K562 (cell line): Measurements from ENCODE around the gene GPR78. TPM values are rescaled to one million over a fixed set of nuclear protein-coding genes. Genes with fewer than 3 reads are reported as not detected.

Experiments
- ATAC-seq: fragments of 200-7000 bp; cut with Tn5 transposase; 3 replicates; pipeline ENCODE4 v1.9.1; 2020; ENCODE audit warnings: moderate library complexity
- BruUV-seq: library from RNA; stranded (reverse); fragments of 400-500 nt; replicated peaks from 2 replicates; lab custom pipeline; 2021; lab: Mats Ljungman, UMichigan
- CTCF ChIA-PET: fragments of 300-600 bp; formaldehyde crosslinking; extraction: SDS; loops from one replicate; lab custom pipeline; 2021; ENCODE audit warnings: low intra/inter-chr PET ratio; lab: Yijun Ruan, JAX
- POLR2A ChIA-PET: fragments of 300-600, 350-650 bp; sonication (Branson Sonifier 250); formaldehyde crosslinking; extraction: SDS; loops from one replicate; lab custom pipeline; 2021; ENCODE audit warnings: antibody characterized with exemption, inconsistent platforms; lab: Yijun Ruan, JAX
- DNase-seq, 4 experiments: peaks; one replicate each; pipeline versions ENCODE4 v3.0.0 to v3.0.0-alpha.2; 2011 to 2018; ENCODE audit warnings: low spot score in 3 of 4, mixed read lengths in 3 of 4; ENCODE audit errors: extremely low read depth in 1 of 4
- FAIRE-seq: peaks from 2 replicates; lab custom pipeline; 2011; peaks lifted over from hg19 to GRCh38; lab: Jason Lieb, UNC
- H2AFZ ChIP-seq: 2 replicates; pipeline ENCODE4 v1.6.0; 2011; ENCODE audit warnings: low read depth, low read length, control low read depth, inconsistent platforms
- H3K27ac ChIP-seq: fragments of 200-600 bp; 3 replicates; pipeline ENCODE4 v1.8.0; 2011; ENCODE audit warnings: low read depth, mild to moderate bottlenecking, control low read depth, inconsistent platforms, low read length, moderate library complexity, mixed read lengths; ENCODE audit errors: extremely low read depth
- H3K27me3 ChIP-seq, 2 experiments: fragments of 300-600 bp in 1 of 2; 2 replicates in 1 of 2; 3 replicates in 1 of 2; pipeline versions ENCODE4 v1.6.0 to v1.8.0; 2011; ENCODE audit warnings: inconsistent platforms in 2 of 2, low read length in 2 of 2, mild to moderate bottlenecking in 1 of 2, mixed read lengths in 1 of 2, moderate library complexity in 1 of 2; ENCODE audit not compliant: control insufficient read depth in 2 of 2, insufficient read depth in 2 of 2
- H3K36me3 ChIP-seq: fragments of 300-600 bp; 3 replicates; pipeline ENCODE4 v1.8.0; 2011; ENCODE audit warnings: mild to moderate bottlenecking, low read length, inconsistent platforms; ENCODE audit not compliant: control insufficient read depth, insufficient read depth
- H3K4me1 ChIP-seq, 2 experiments: fragments of 200-600 bp in 1 of 2; replicated peaks in 1 of 2; 2 replicates in 1 of 2; 3 replicates in 1 of 2; pipeline versions ENCODE4 v1.5.1 to v1.8.0; 2011; ENCODE audit warnings: inconsistent platforms in 2 of 2, low read length in 2 of 2, mild to moderate bottlenecking in 1 of 2, mixed read lengths in 1 of 2, moderate library complexity in 1 of 2; ENCODE audit not compliant: control insufficient read depth in 2 of 2, insufficient read depth in 2 of 2
- H3K4me2 ChIP-seq: 2 replicates; pipeline ENCODE4 v1.6.1; 2011; ENCODE audit warnings: low read length, control low read depth, inconsistent platforms, mixed read lengths; ENCODE audit not compliant: insufficient read depth
- H3K4me3 ChIP-seq: fragments of 200-600 bp; sonication (generic), shearing (Covaris generic); 2 replicates; pipeline ENCODE4 v1.5.1; 2016; ENCODE audit warnings: control low read depth, inconsistent platforms
- H3K79me2 ChIP-seq: fragments of 200-600 bp; 3 replicates; pipeline ENCODE4 v1.8.0; 2011; ENCODE audit warnings: low read length, inconsistent platforms; ENCODE audit not compliant: control insufficient read depth, insufficient read depth
- H3K9ac ChIP-seq, 2 experiments: 2 replicates each; pipeline versions ENCODE4 v1.6.0 to v1.6.1; 2011; ENCODE audit warnings: low read depth in 2 of 2, low read length in 2 of 2, control low read depth in 1 of 2, inconsistent platforms in 1 of 2, mild to moderate bottlenecking in 1 of 2, mixed read lengths in 1 of 2; ENCODE audit not compliant: insufficient read depth in 1 of 2
- H3K9me1 ChIP-seq: one replicate; pipeline ENCODE4 v1.6.0; 2011; ENCODE audit warnings: inconsistent platforms, mild to moderate bottlenecking, low read length, moderate library complexity; ENCODE audit not compliant: control insufficient read depth, insufficient read depth
- H3K9me3 ChIP-seq: replicated peaks from 2 replicates; pipeline ENCODE4 v1.5.1; 2011; ENCODE audit warnings: low read depth, low read length, inconsistent platforms; ENCODE audit not compliant: control insufficient read depth, insufficient read depth
- H4K20me1 ChIP-seq: replicated peaks from 2 replicates; pipeline ENCODE4 v1.6.1; 2011; ENCODE audit warnings: low read length, inconsistent platforms, mixed read lengths; ENCODE audit not compliant: control insufficient read depth, insufficient read depth
- CBFB ChIP-seq: sonication (generic); formaldehyde crosslinking; IDR thresholded peaks from 2 replicates; pipeline ENCODE4 v1.4.0; 2020; ENCODE audit warnings: mild to moderate bottlenecking, missing genetic modification reagents
- CXXC5 ChIP-seq: fragments of 250-450 bp; sonication (Bioruptor Pico); IDR thresholded peaks from 2 replicates; pipeline ENCODE4 v1.8.0; 2022; ENCODE audit warnings: inconsistent platforms, mild to moderate bottlenecking, moderate library complexity
- IFI16 ChIP-seq: fragments of 250-450 bp; sonication (Bioruptor Pico); IDR thresholded peaks from 2 replicates; pipeline ENCODE4 v2.1.2; 2022; ENCODE audit warnings: mild to moderate bottlenecking, inconsistent platforms
- MNT ChIP-seq, 2 experiments: fragments of 450-650 bp; conservative IDR thresholded peaks; 2 replicates each; pipeline ENCODE4 v1.6.1; 2017; ENCODE audit warnings: mild to moderate bottlenecking in 2 of 2, moderate library complexity in 2 of 2
- PRMT5 ChIP-seq: sonication (generic); formaldehyde crosslinking; IDR thresholded peaks from 2 replicates; pipeline ENCODE4 v1.5.0; 2020; ENCODE audit warnings: missing genetic modification reagents
- RNF2 ChIP-seq: sonication (generic); IDR thresholded peaks from 2 replicates; pipeline ENCODE4 v1.6.1; 2016
- SMAD2 ChIP-seq: fragments of 150-350 bp; IDR thresholded peaks from 2 replicates; pipeline ENCODE4 v1.6.1; 2014; ENCODE audit warnings: low read depth, mild to moderate bottlenecking, low read length
- SRSF7 ChIP-seq: fragments of 200-400 bp; formaldehyde crosslinking; optimal IDR thresholded peaks from 2 replicates; pipeline ENCODE3; 2017; ENCODE audit warnings: mild to moderate bottlenecking, low read depth, low read length
- TFAM ChIP-seq: fragments of 250-450 bp; sonication (Bioruptor Pico); conservative IDR thresholded peaks from 2 replicates; pipeline ENCODE4 v1.5.0; 2021; ENCODE audit warnings: mild to moderate bottlenecking, moderate library complexity
- ZC3H8 ChIP-seq: fragments of 450-650 bp; IDR thresholded peaks from 2 replicates; pipeline ENCODE4 v1.6.1; 2017
- WGBS: fragments of 100-300 bp; shearing (Covaris generic); methylation state at CpG from one replicate; pipeline ENCODE4 v1.1.6; 2016; ENCODE audit warnings: low coverage, mixed read lengths; ENCODE audit not compliant: insufficient coverage; ENCODE audit errors: missing lambda C conversion rate; 5-methylcytosine and 5-hydroxymethylcytosine counted together
- in situ Hi-C: fragments of 300-500 bp; cut with MboI; formaldehyde crosslinking; loops from 4 replicates; pipeline ENCODE4 v1.15.0; 2018; ENCODE audit warnings: inconsistent platforms, mixed read lengths
- intact Hi-C: fragments of 100-400 bp; cut with micrococcal nuclease; formaldehyde crosslinking; loops from 2 replicates; pipeline ENCODE4 v1.14.2; 2022
- polyA plus RNA-seq, 8 experiments: library from polyadenylated mRNA; depleted of rRNA in 4 of 8; stranded (reverse) in 5 of 8; unstranded in 3 of 8; fragments of >200 nt; fragmentation: Nextera tagmentation in 2 of 8; fragmentation: Illumina TruSeq in 1 of 8; extraction: Ambion mirVana in 2 of 8; extraction: Trizol in 1 of 8; gene quantifications; 2 replicates each; pipeline versions ENCODE4 v1.2.1 to v1.2.3, GENCODE V29; 2011 to 2014; ENCODE audit warnings: inconsistent platforms in 1 of 8, missing spikeins in 1 of 8
- total RNA-seq, 7 experiments: library from RNA; depleted of rRNA in 6 of 7; stranded (reverse); fragments of >200 nt in 6 of 7; fragmentation: Illumina TruSeq in 2 of 7; extraction: Trizol in 2 of 7; gene quantifications; 2 replicates each; pipeline versions ENCODE4 v1.2.1 to v1.2.3, GENCODE V29; 2011 to 2021; ENCODE audit warnings: low replicate concordance in 1 of 7
- TF ChIP-seq, protein P1 (sequence below), 2 experiments: fragments of 450-650 bp in 1 of 2; IDR thresholded peaks; 2 replicates each; pipeline ENCODE4 v1.6.1; 2011 to 2017; ENCODE audit warnings: low read depth in 2 of 2, antibody characterized with exemption in 1 of 2, borderline replicate concordance in 1 of 2, low read length in 1 of 2, mild to moderate bottlenecking in 1 of 2, mixed read lengths in 1 of 2; ENCODE audit not compliant: control insufficient read depth in 1 of 2
- TF ChIP-seq, protein P2 (sequence below): fragments of 450-650 bp; IDR thresholded peaks from 2 replicates; pipeline ENCODE4 v1.6.1; 2017; ENCODE audit warnings: mild to moderate bottlenecking, moderate library complexity
- TF ChIP-seq, protein P3 (sequence below): fragments of 250-450 bp; sonication (Bioruptor Pico); IDR thresholded peaks from 2 replicates; pipeline ENCODE4 v1.5.0; 2021
- TF ChIP-seq, protein P4 (sequence below): fragments of 450-650 bp; IDR thresholded peaks from 2 replicates; pipeline ENCODE4 v1.6.1; 2016; ENCODE audit warnings: mild to moderate bottlenecking

The GPR78 gene
- total and polyA plus RNA-seq, 9 of the 15 experiments (the other 6 are each of a cell fraction or from before 2014, with no cell fraction given): 0.04 to 0.13 (median 0.07) TPM; not detected in 4

GRCh38 chr4:8601556-8601955 is 21.4 kb downstream of the GPR78 start:
- H3K9me3 ChIP-seq: no peaks in the 10 kb centered on the region
- WGBS: 27% methylated on average over 9 of the region's 10 CpGs
- no peaks in the 10 kb centered on the region for H4K20me1 ChIP-seq
- no TSS peak for BruUV-seq
- H3K27me3 ChIP-seq: no peaks in the 10 kb centered on the region; a peak in 1 of 5 replicates
- H3K27ac ChIP-seq: no peak overlapping the region
- no peak overlapping the region for H3K4me3 ChIP-seq
- in situ Hi-C loops: no loop called here
- no peaks in the 10 kb centered on the region for H3K79me2 ChIP-seq
- peaks cover 0 to 34% of the 10 kb centered on the region in 2 experiments; a peak in 2 of 5 replicates for H3K4me1 ChIP-seq
- H3K9me1 ChIP-seq: no peaks in the 10 kb centered on the region
- no peak overlapping the region for H3K4me2 ChIP-seq
- H3K36me3 ChIP-seq: no peaks in the 10 kb centered on the region
- ChIA-PET POLR2A (interaction anchor here (1.1 kb wide), 1 partner anchor 21 kb away, joined by 3 read pairs; the partner anchor contains the start of gene GPR78), CTCF (no interaction called here)
- ATAC-seq (no peak), DNase-seq (no peak), FAIRE-seq (no peak)
- no peak overlapping the region for H2AFZ ChIP-seq
- intact Hi-C loops: loop anchor here (10.0 kb wide), 1 partner anchor 313 kb away; no protein-coding TSS in a partner anchor
- H3K9ac ChIP-seq: no peak overlapping the region
- TF ChIP-seq, protein P1, sequence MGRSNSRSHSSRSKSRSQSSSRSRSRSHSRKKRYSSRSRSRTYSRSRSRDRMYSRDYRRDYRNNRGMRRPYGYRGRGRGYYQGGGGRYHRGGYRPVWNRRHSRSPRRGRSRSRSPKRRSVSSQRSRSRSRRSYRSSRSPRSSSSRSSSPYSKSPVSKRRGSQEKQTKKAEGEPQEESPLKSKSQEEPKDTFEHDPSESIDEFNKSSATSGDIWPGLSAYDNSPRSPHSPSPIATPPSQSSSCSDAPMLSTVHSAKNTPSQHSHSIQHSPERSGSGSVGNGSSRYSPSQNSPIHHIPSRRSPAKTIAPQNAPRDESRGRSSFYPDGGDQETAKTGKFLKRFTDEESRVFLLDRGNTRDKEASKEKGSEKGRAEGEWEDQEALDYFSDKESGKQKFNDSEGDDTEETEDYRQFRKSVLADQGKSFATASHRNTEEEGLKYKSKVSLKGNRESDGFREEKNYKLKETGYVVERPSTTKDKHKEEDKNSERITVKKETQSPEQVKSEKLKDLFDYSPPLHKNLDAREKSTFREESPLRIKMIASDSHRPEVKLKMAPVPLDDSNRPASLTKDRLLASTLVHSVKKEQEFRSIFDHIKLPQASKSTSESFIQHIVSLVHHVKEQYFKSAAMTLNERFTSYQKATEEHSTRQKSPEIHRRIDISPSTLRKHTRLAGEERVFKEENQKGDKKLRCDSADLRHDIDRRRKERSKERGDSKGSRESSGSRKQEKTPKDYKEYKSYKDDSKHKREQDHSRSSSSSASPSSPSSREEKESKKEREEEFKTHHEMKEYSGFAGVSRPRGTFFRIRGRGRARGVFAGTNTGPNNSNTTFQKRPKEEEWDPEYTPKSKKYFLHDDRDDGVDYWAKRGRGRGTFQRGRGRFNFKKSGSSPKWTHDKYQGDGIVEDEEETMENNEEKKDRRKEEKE (IDR thresholded peaks at IDR 0.05; ENCODE audit: borderline replicate concordance in 1 of 2, control insufficient read depth in 1 of 2, low read depth in 2 of 2, low read length in 1 of 2): no peak
- TF ChIP-seq ZC3H8 (no peak), RNF2 (no peak), TFAM (no peak), MNT (conservative IDR thresholded peaks at IDR 0.05) (no peak), SMAD2 (no peak), IFI16 (CRISPR knock-in tag) (no peak), PRMT5 (no peak), CXXC5 (CRISPR knock-in tag) (no peak), SRSF7 (no peak), CBFB (CRISPR knock-in tag) (no peak)
- TF ChIP-seq, protein P2, sequence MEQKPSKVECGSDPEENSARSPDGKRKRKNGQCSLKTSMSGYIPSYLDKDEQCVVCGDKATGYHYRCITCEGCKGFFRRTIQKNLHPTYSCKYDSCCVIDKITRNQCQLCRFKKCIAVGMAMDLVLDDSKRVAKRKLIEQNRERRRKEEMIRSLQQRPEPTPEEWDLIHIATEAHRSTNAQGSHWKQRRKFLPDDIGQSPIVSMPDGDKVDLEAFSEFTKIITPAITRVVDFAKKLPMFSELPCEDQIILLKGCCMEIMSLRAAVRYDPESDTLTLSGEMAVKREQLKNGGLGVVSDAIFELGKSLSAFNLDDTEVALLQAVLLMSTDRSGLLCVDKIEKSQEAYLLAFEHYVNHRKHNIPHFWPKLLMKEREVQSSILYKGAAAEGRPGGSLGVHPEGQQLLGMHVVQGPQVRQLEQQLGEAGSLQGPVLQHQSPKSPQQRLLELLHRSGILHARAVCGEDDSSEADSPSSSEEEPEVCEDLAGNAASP: no peak
- TF ChIP-seq, protein P3, sequence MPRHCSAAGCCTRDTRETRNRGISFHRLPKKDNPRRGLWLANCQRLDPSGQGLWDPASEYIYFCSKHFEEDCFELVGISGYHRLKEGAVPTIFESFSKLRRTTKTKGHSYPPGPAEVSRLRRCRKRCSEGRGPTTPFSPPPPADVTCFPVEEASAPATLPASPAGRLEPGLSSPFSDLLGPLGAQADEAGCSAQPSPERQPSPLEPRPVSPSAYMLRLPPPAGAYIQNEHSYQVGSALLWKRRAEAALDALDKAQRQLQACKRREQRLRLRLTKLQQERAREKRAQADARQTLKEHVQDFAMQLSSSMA (CRISPR knock-in tag): no peak
- TF ChIP-seq, protein P4, sequence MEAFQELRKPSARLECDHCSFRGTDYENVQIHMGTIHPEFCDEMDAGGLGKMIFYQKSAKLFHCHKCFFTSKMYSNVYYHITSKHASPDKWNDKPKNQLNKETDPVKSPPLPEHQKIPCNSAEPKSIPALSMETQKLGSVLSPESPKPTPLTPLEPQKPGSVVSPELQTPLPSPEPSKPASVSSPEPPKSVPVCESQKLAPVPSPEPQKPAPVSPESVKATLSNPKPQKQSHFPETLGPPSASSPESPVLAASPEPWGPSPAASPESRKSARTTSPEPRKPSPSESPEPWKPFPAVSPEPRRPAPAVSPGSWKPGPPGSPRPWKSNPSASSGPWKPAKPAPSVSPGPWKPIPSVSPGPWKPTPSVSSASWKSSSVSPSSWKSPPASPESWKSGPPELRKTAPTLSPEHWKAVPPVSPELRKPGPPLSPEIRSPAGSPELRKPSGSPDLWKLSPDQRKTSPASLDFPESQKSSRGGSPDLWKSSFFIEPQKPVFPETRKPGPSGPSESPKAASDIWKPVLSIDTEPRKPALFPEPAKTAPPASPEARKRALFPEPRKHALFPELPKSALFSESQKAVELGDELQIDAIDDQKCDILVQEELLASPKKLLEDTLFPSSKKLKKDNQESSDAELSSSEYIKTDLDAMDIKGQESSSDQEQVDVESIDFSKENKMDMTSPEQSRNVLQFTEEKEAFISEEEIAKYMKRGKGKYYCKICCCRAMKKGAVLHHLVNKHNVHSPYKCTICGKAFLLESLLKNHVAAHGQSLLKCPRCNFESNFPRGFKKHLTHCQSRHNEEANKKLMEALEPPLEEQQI: no peak
